ENCODE data around the gene GATD1.

Gene GATD1

GRCh38 chr11:721741-722345 lies 55.4 kb downstream of the GATD1 start:
- Histone ChIP-seq H3K4me3 (replicated peaks; ENCODE audit: low read depth, low read length) (no peak overlapping the region), H3K36me3 (ENCODE audit: control insufficient read depth, insufficient read depth, low read length) (no peaks in the 10 kb centered on the region), H3K27me3 (replicated peaks; ENCODE audit: control insufficient read depth, insufficient read depth, low read length) (no peaks in the 10 kb centered on the region; the same call in 1 of the 2 replicates)
- DNase-seq (ENCODE audit: extremely low read depth, insufficient read length): no peak
- no peak for TF ChIP-seq CTCF (IDR thresholded peaks at IDR 0.05; ENCODE audit: insufficient read depth, low read length, poor library complexity, severe bottlenecking)

- H3K4me3 ChIP-seq (replicated peaks; ENCODE audit: low read depth, low read length): peak overlapping the region; percentile 37; the same call in 1 of the 2 replicates
- H3K36me3 ChIP-seq (ENCODE audit: control insufficient read depth, insufficient read depth, low read length): no peaks in the 10 kb centered on the region
- no peaks in the 10 kb centered on the region; the same call in 1 of the 2 replicates for H3K27me3 ChIP-seq (replicated peaks; ENCODE audit: control insufficient read depth, insufficient read depth, low read length)
- DNase-seq (ENCODE audit: extremely low read depth, insufficient read length): no peak
- no peak for TF ChIP-seq CTCF (IDR thresholded peaks at IDR 0.05; ENCODE audit: insufficient read depth, low read length, poor library complexity, severe bottlenecking)
Observed at GRCh38 chr11:721247-721740, 56.0 kb downstream of the GATD1 start.

GRCh38 chr11:720642-721246 lies 56.5 kb downstream of the GATD1 start:
- peak overlapping the region; percentile 37 for H3K4me3 ChIP-seq (replicated peaks; ENCODE audit: low read depth, low read length)
- no peaks in the 10 kb centered on the region; the same call in 1 of the 2 replicates for H3K27me3 ChIP-seq (replicated peaks; ENCODE audit: control insufficient read depth, insufficient read depth, low read length)
- no peak for DNase-seq (ENCODE audit: extremely low read depth, insufficient read length)
- no peaks in the 10 kb centered on the region for H3K36me3 ChIP-seq (ENCODE audit: control insufficient read depth, insufficient read depth, low read length)
- no peak for TF ChIP-seq CTCF (IDR thresholded peaks at IDR 0.05; ENCODE audit: insufficient read depth, low read length, poor library complexity, severe bottlenecking)

- TF ChIP-seq CTCF (IDR thresholded peaks at IDR 0.05; ENCODE audit: insufficient read depth, low read length, poor library complexity, severe bottlenecking): no peak
- H3K4me3 ChIP-seq (replicated peaks; ENCODE audit: low read depth, low read length): no peak overlapping the region
- H3K27me3 ChIP-seq (replicated peaks; ENCODE audit: control insufficient read depth, insufficient read depth, low read length): no peaks in the 10 kb centered on the region; the same call in 1 of the 2 replicates
- no peak for DNase-seq (ENCODE audit: extremely low read depth, insufficient read length)
- no peaks in the 10 kb centered on the region for H3K36me3 ChIP-seq (ENCODE audit: control insufficient read depth, insufficient read depth, low read length)
Observed at GRCh38 chr11:720017-720641, 57.2 kb downstream of the GATD1 start.

GRCh38 chr11:719214-720016 lies 57.9 kb downstream of the GATD1 start:
- Histone ChIP-seq H3K36me3 (ENCODE audit: control insufficient read depth, insufficient read depth, low read length) (no peaks in the 10 kb centered on the region), H3K27me3 (replicated peaks; ENCODE audit: control insufficient read depth, insufficient read depth, low read length) (no peaks in the 10 kb centered on the region; the same call in 1 of the 2 replicates), H3K4me3 (replicated peaks; ENCODE audit: low read depth, low read length) (no peak overlapping the region)
- no peak for DNase-seq (ENCODE audit: extremely low read depth, insufficient read length)
- no peak for TF ChIP-seq CTCF (IDR thresholded peaks at IDR 0.05; ENCODE audit: insufficient read depth, low read length, poor library complexity, severe bottlenecking)
